Smooth muscle cell (in vitro differentiated cells): Measurements from ENCODE around the gene ELP4. TPM values are rescaled to one million over a fixed set of nuclear protein-coding genes. Genes with fewer than 3 reads are reported as not detected.

Experiments
- DNase-seq: peaks from one replicate; lab custom pipeline; 2025; ENCODE audit not compliant: unreplicated experiment; lab: John Stamatoyannopoulos, UW
- H2AFZ ChIP-seq: fragments of 200-600 bp; sonication (generic); 2 replicates; pipeline ENCODE4 v1.6.0; 2016; ENCODE audit warnings: antibody characterized with exemption, low read depth, mild to moderate bottlenecking
- H3F3A ChIP-seq: fragments of 200-600 bp; sonication (generic); 2 replicates; pipeline ENCODE4 v1.6.0; 2017; ENCODE audit warnings: antibody characterized with exemption, low read depth
- H3K27ac ChIP-seq: fragments of 200-600 bp; sonication (generic); 2 replicates; pipeline ENCODE4 v1.5.1; 2016; ENCODE audit warnings: low read depth, mild to moderate bottlenecking
- H3K27me3 ChIP-seq: fragments of 200-600 bp; sonication (generic); 2 replicates; pipeline ENCODE4 v1.6.1; 2016; ENCODE audit warnings: low read depth, mild to moderate bottlenecking
- H3K36me3 ChIP-seq: fragments of 200-600 bp; sonication (generic); 2 replicates; pipeline ENCODE4 v1.5.1; 2016; ENCODE audit warnings: low read depth
- H3K4me1 ChIP-seq: fragments of 200-600 bp; sonication (generic); 2 replicates; pipeline ENCODE4 v1.5.1; 2016; ENCODE audit warnings: low read depth
- H3K4me2 ChIP-seq: fragments of 200-600 bp; sonication (generic); 2 replicates; pipeline ENCODE4 v1.6.0; 2016; ENCODE audit warnings: mild to moderate bottlenecking
- H3K4me3 ChIP-seq: fragments of 200-600 bp; sonication (generic); 2 replicates; pipeline ENCODE4 v1.5.1; 2016; ENCODE audit warnings: mild to moderate bottlenecking
- H3K79me2 ChIP-seq: fragments of 200-600 bp; sonication (generic); 2 replicates; pipeline ENCODE4 v1.6.0; 2016; ENCODE audit warnings: low read depth, mild to moderate bottlenecking
- H3K9ac ChIP-seq: fragments of 200-600 bp; sonication (generic); 2 replicates; pipeline ENCODE4 v1.6.0; 2016; ENCODE audit warnings: low read depth
- H3K9me3 ChIP-seq: fragments of 200-600 bp; sonication (generic); replicated peaks from 2 replicates; pipeline ENCODE4 v1.5.1; 2016; ENCODE audit warnings: low read depth
- H4K20me1 ChIP-seq: fragments of 200-600 bp; sonication (generic); 2 replicates; pipeline ENCODE4 v1.6.0; 2016; ENCODE audit warnings: low read depth
- CTCF ChIP-seq: fragments of 200-600 bp; sonication (generic); IDR thresholded peaks from 2 replicates; pipeline ENCODE4 v1.5.1; 2017; ENCODE audit warnings: borderline replicate concordance, mild to moderate bottlenecking, antibody characterized with exemption; ENCODE audit not compliant: insufficient read depth, poor library complexity, severe bottlenecking
- WGBS: methylation state at CpG from one replicate; pipeline ENCODE4 v1.1.7; 2016; ENCODE audit warnings: low lambda C conversion rate; 5-methylcytosine and 5-hydroxymethylcytosine counted together
- polyA plus RNA-seq: library from polyadenylated mRNA; unstranded; fragments of >200 nt; fragmentation: Nextera tagmentation; extraction: Ambion mirVana; gene quantifications from 2 replicates; pipeline ENCODE4 v1.2.1, GENCODE V29; 2016
- total RNA-seq: library from RNA; depleted of rRNA; stranded (reverse); fragments of >200 nt; gene quantifications from 2 replicates; pipeline ENCODE4 v1.2.3, GENCODE V29; 2014

ELP4 gene
- total and polyA plus RNA-seq, 2 experiments from 2014 or later = 19.5 to 28.4 TPM

- H3K27me3 ChIP-seq = no peaks in the 10 kb centered on the region
- no peak for DNase-seq
- H3K4me1 ChIP-seq = no peaks in the 10 kb centered on the region
- H3K36me3 ChIP-seq = no peaks in the 10 kb centered on the region
- no peaks in the 10 kb centered on the region for H3K9me3 ChIP-seq
- no peaks in the 10 kb centered on the region for H3K79me2 ChIP-seq
- no peak for TF ChIP-seq CTCF
- H4K20me1 ChIP-seq = no peaks in the 10 kb centered on the region
- H3F3A ChIP-seq = no peaks in the 10 kb centered on the region
- H3K9ac ChIP-seq = no peak overlapping the region
- WGBS = 98% methylated on average over 4 of the region's 4 CpGs
- H3K27ac ChIP-seq = no peak overlapping the region
- no peak overlapping the region for H3K4me2 ChIP-seq
- no peak overlapping the region for H3K4me3 ChIP-seq
- H2AFZ ChIP-seq = no peak overlapping the region
Measured at GRCh38 chr11:31535479-31535878, 25.9 kb downstream of the ELP4 start.

- Histone ChIP-seq H3K4me2 (no peak overlapping the region), H3K9ac (no peak overlapping the region), H3K4me1 (no peaks in the 10 kb centered on the region), H3K27ac (no peak overlapping the region), H3K9me3 (peaks cover 8% of the 10 kb centered on the region), H3K36me3 (peaks cover 27% of the 10 kb centered on the region), H4K20me1 (no peaks in the 10 kb centered on the region), H3F3A (no peaks in the 10 kb centered on the region), H2AFZ (no peak overlapping the region), H3K79me2 (no peaks in the 10 kb centered on the region), H3K27me3 (no peaks in the 10 kb centered on the region), H3K4me3 (no peak overlapping the region)
- no peak for DNase-seq
- TF ChIP-seq CTCF = no peak
Measured at GRCh38 chr11:31542862-31543261, 33.3 kb downstream of the ELP4 start.

GRCh38 chr11:31555938-31556337 is 46.4 kb downstream of the ELP4 start:
- H3K4me3 ChIP-seq = no peak overlapping the region
- TF ChIP-seq CTCF = no peak

GRCh38 chr11:31558001-31558400 is 48.4 kb downstream of the ELP4 start:
- Histone ChIP-seq H3K27me3 (no peaks in the 10 kb centered on the region), H3K4me3 (no peak overlapping the region), H3K4me2 (no peak overlapping the region), H3F3A (no peaks in the 10 kb centered on the region), H3K36me3 (no peaks in the 10 kb centered on the region), H2AFZ (no peak overlapping the region), H4K20me1 (no peaks in the 10 kb centered on the region), H3K4me1 (peaks cover 21% of the 10 kb centered on the region), H3K79me2 (no peaks in the 10 kb centered on the region), H3K27ac (no peak overlapping the region), H3K9ac (no peak overlapping the region), H3K9me3 (no peaks in the 10 kb centered on the region)
- TF ChIP-seq CTCF = no peak
- WGBS = 90% methylated on average over 2 of the region's 2 CpGs
- DNase-seq = no peak

More at GRCh38 chr11:31555938-31556337, 46.4 kb downstream of the ELP4 start:
- H2AFZ ChIP-seq = no peak overlapping the region
- no peak for DNase-seq
- no peak overlapping the region for H3K9ac ChIP-seq
- no peaks in the 10 kb centered on the region for H3K27me3 ChIP-seq
- H3K4me2 ChIP-seq = no peak overlapping the region
- WGBS = 100% methylated on average over 1 of the region's 1 CpG
- H3K4me1 ChIP-seq = peaks cover 21% of the 10 kb centered on the region
- no peaks in the 10 kb centered on the region for H4K20me1 ChIP-seq
- H3K9me3 ChIP-seq = no peaks in the 10 kb centered on the region
- no peak overlapping the region for H3K27ac ChIP-seq
- no peaks in the 10 kb centered on the region for H3K79me2 ChIP-seq
- H3F3A ChIP-seq = no peaks in the 10 kb centered on the region
- no peaks in the 10 kb centered on the region for H3K36me3 ChIP-seq
